ENCODE data around the gene OR10A5. TPM values are rescaled to one million over a fixed set of nuclear protein-coding genes. Genes with fewer than 3 reads are reported as not detected.

Gene OR10A5
- total RNA-seq, 5 donors from 2014 or later (not counting 1 experiment from before 2014, with no cell fraction given) = not detected

DNA sequence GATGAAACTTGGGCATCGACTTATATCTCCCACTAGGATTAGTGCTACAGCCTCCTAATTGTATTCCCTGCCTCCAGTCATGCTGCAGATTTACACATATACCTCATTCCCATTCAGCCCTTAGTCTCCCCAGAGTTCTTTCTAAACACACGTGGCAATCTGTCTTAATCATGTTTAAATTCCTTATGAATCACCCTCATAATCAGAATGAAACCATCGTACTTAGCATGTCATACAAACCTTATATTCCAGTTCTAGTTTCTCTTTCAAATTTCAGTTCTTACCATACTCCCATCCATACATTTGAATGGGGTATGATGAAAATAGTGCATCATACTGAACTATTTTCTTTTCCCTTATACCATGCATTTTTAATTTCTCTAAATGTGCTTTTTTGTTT lies 11.4 kb downstream of the OR10A5 start:
- Mint-ChIP-seq H3K36me3 (no peaks in the 10 kb centered on the region), H3K4me3 (no peak overlapping the region)
- ATAC-seq (replicated peaks in 1 of 4) = no peak

DNA sequence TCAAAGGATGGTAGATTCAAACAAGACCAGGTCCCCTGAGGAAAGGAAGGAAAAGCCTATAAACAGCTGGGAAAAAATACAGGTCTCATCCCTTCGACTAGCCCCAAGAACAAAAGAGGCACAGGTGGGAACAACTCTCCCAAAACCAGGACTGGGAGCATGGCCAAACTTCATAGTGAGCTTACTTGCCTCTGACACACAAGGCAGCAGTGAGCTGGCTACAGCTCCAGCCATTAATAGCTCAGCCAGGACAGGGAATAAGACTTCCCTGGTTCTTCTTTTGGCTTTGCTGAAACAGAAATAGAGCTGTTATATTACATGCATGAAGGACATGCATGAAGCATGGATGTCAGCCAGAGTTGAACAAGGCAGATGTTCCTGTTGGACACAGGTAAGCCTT lies 17.5 kb downstream of the OR10A5 start, which contains the start of gene OR10A2:
Gene OR10A2, plus strand, starts transcription at position 97 of the 400 bp plus-strand sequence. CDS start 6,698 bp downstream, outside the sequence.
- H3K9me3 Mint-ChIP-seq = peaks cover 0 to 7% (median 6%) of the 10 kb centered on the region in 3 donors
- Histone ChIP-seq H3K9me3 (no peaks in the 10 kb centered on the region), H3K4me1 (ENCODE audit: control insufficient read depth in 1 of 2, extremely low read depth in 1 of 2, insufficient read depth in 2 of 2, low read length in 2 of 2) (no peaks in the 10 kb centered on the region), H3K27ac (ENCODE audit: low read length) (no peak within 1 kb of the TSS), H3K36me3 (ENCODE audit: control insufficient read depth in 2 of 2, extremely low read depth in 1 of 2, insufficient read depth in 1 of 2, low read length in 1 of 2) (no peaks in the 10 kb centered on the region), H3K27me3 (replicated peaks in 1 of 2; ENCODE audit: control insufficient read depth in 2 of 2, extremely low read depth in 1 of 2, insufficient read depth in 2 of 2, low read length in 1 of 2) (no peaks in the 10 kb centered on the region), H3K4me3 (ENCODE audit: control insufficient read depth in 1 of 2, extremely low read depth in 1 of 2, low read length in 1 of 2) (no peak within 1 kb of the TSS)
- CTCF ChIA-PET = interaction anchor here in 1 of 2 donors (0.7 kb wide), 1 partner anchor 104 kb away, joined by 3 read pairs; no protein-coding TSS in a partner anchor
- POLR2A ChIA-PET = no interaction called here
- peaks cover 6 to 11% of the 10 kb centered on the region in 2 donors for H3K27me3 Mint-ChIP-seq
- H3K27ac Mint-ChIP-seq = no peak within 1 kb of the TSS
- WGBS (ENCODE audit: insufficient coverage) = no CpG with 5 or more reads among the region's 1 CpG
- no peak within 1 kb of the TSS for H3K4me3 Mint-ChIP-seq
- H3K4me1 Mint-ChIP-seq = no peaks in the 10 kb centered on the region
- no peaks in the 10 kb centered on the region for H3K36me3 Mint-ChIP-seq
- no peak for ATAC-seq (replicated peaks in 1 of 4)
- no peak for DNase-seq

More for the DNA sequence above, 11.4 kb downstream of the OR10A5 start:
- Mint-ChIP-seq H3K4me1 (no peaks in the 10 kb centered on the region), H3K27me3 (peaks cover 6 to 19% of the 10 kb centered on the region in 2 donors), H3K27ac (no peak overlapping the region), H3K9me3 (peaks cover 6 to 18% (median 12%) of the 10 kb centered on the region in 3 donors)
- 59% methylated on average over 2 of the region's 3 CpGs for WGBS (ENCODE audit: insufficient coverage)
- Histone ChIP-seq H3K4me1 (ENCODE audit: control insufficient read depth in 1 of 2, extremely low read depth in 1 of 2, insufficient read depth in 2 of 2, low read length in 2 of 2) (no peaks in the 10 kb centered on the region), H3K9me3 (no peaks in the 10 kb centered on the region), H3K4me3 (ENCODE audit: control insufficient read depth in 1 of 2, extremely low read depth in 1 of 2, low read length in 1 of 2) (no peak overlapping the region), H3K27ac (ENCODE audit: low read length) (no peak overlapping the region), H3K36me3 (ENCODE audit: control insufficient read depth in 2 of 2, extremely low read depth in 1 of 2, insufficient read depth in 1 of 2, low read length in 1 of 2) (no peaks in the 10 kb centered on the region), H3K27me3 (replicated peaks in 1 of 2; ENCODE audit: control insufficient read depth in 2 of 2, extremely low read depth in 1 of 2, insufficient read depth in 2 of 2, low read length in 1 of 2) (no peaks in the 10 kb centered on the region)
- ChIA-PET CTCF (no interaction called here), POLR2A (no interaction called here)
- DNase-seq = no peak

DNA sequence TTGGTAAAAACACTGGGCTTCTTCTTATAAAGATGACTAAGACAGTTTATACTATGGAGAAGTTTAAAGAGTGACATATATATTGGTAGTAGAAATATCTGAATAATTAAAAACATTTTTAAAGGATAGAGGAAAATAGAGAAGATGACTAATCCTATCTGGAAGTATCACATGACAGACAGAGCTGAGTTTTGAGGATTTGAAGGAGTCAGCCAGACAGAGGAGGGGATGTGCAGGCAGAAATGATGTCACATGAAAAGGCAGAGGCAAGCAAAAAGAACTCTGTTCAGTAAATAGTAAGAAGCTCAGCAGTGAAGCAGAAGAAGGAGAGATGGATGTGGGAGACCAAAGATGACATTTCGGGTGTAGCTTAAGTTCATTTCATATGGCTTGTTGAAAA lies 19.0 kb downstream of the OR10A5 start:
- Histone ChIP-seq H3K36me3 (ENCODE audit: control insufficient read depth in 2 of 2, extremely low read depth in 1 of 2, insufficient read depth in 1 of 2, low read length in 1 of 2) (no peaks in the 10 kb centered on the region), H3K27me3 (replicated peaks in 1 of 2; ENCODE audit: control insufficient read depth in 2 of 2, extremely low read depth in 1 of 2, insufficient read depth in 2 of 2, low read length in 1 of 2) (no peaks in the 10 kb centered on the region), H3K4me1 (ENCODE audit: control insufficient read depth in 1 of 2, extremely low read depth in 1 of 2, insufficient read depth in 2 of 2, low read length in 2 of 2) (no peaks in the 10 kb centered on the region), H3K4me3 (ENCODE audit: control insufficient read depth in 1 of 2, extremely low read depth in 1 of 2, low read length in 1 of 2) (no peak overlapping the region), H3K27ac (ENCODE audit: low read length) (no peak overlapping the region), H3K9me3 (no peaks in the 10 kb centered on the region)
- POLR2A ChIA-PET = interaction anchor here in 1 of 2 donors (0.7 kb wide), 1 partner anchor 977 kb away, joined by 4 read pairs; no protein-coding TSS in a partner anchor
- Mint-ChIP-seq H3K4me3 (no peak overlapping the region), H3K36me3 (no peaks in the 10 kb centered on the region), H3K27me3 (peaks cover 5 to 10% of the 10 kb centered on the region in 2 donors), H3K9me3 (peaks cover 0 to 7% (median 5%) of the 10 kb centered on the region in 3 donors), H3K4me1 (no peaks in the 10 kb centered on the region), H3K27ac (no peak overlapping the region)
- no CpG with 5 or more reads among the region's 1 CpG for WGBS (ENCODE audit: insufficient coverage)
- DNase-seq (no peak), ATAC-seq (replicated peaks in 1 of 4) (no peak)
- CTCF ChIA-PET = no interaction called here

DNA sequence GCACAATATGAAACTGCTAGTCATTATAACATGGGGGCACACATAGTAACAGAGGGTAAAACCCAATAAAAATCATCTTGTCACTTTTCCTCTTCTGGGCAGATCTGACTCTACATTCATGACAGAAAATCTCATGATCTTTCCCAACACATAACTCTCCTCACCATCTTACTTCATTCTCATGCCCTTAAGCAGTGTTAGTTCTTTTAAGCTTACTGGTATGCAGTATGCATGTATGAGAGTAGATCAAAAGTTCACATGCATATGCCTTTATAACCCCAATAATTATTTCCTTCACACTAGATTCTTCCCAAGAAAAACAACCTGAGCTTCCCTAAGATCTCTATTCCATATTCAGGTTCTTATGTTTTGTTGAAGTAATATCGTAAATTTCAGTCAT lies 25.8 kb downstream of the OR10A5 start:
- H3K4me1 ChIP-seq (ENCODE audit: control insufficient read depth in 1 of 2, extremely low read depth in 1 of 2, insufficient read depth in 2 of 2, low read length in 2 of 2) = no peaks in the 10 kb centered on the region
- ATAC-seq (replicated peaks in 1 of 4) (no peak), DNase-seq (no peak)
- H3K27ac ChIP-seq (ENCODE audit: low read length) = no peak overlapping the region
- no peaks in the 10 kb centered on the region for H3K9me3 ChIP-seq
- H3K27me3 Mint-ChIP-seq = peaks cover 2 to 11% of the 10 kb centered on the region in 2 donors
- no CpG with 5 or more reads among the region's 1 CpG for WGBS (ENCODE audit: insufficient coverage)
- ChIA-PET CTCF (no interaction called here), POLR2A (no interaction called here)
- no peaks in the 10 kb centered on the region for H3K4me1 Mint-ChIP-seq
- H3K4me3 Mint-ChIP-seq = no peak overlapping the region
- H3K27me3 ChIP-seq (replicated peaks in 1 of 2; ENCODE audit: control insufficient read depth in 2 of 2, extremely low read depth in 1 of 2, insufficient read depth in 2 of 2, low read length in 1 of 2) = peaks cover 0 to 3% of the 10 kb centered on the region in 2 experiments
- H3K9me3 Mint-ChIP-seq = no peaks in the 10 kb centered on the region
- no peaks in the 10 kb centered on the region for H3K36me3 ChIP-seq (ENCODE audit: control insufficient read depth in 2 of 2, extremely low read depth in 1 of 2, insufficient read depth in 1 of 2, low read length in 1 of 2)
- H3K27ac Mint-ChIP-seq = no peak overlapping the region
- no peak overlapping the region for H3K4me3 ChIP-seq (ENCODE audit: control insufficient read depth in 1 of 2, extremely low read depth in 1 of 2, low read length in 1 of 2)
- no peaks in the 10 kb centered on the region for H3K36me3 Mint-ChIP-seq

DNA sequence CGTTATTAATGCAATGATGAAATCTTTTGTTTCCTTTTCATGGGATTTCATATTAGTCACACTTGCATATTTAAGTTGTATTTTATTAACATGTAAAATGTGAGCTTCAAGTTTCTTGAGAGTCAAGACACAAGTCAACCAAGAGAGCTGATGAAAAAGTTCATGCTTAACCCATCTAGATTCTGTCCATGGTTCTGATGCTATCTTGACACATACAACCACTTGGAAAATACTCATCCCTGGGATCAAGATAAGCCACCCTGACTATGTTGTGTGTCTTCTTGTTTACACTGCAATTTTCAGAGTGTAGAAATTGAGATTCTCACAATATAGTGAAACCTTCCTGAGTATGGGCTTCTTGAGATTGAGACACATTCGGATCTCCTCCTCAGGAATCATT lies 30.3 kb downstream of the OR10A5 start:
- H3K36me3 Mint-ChIP-seq = no peaks in the 10 kb centered on the region
- H3K4me3 ChIP-seq (ENCODE audit: control insufficient read depth in 1 of 2, extremely low read depth in 1 of 2, low read length in 1 of 2) = no peak overlapping the region
- 100% methylated on average over 1 of the region's 2 CpGs for WGBS (ENCODE audit: insufficient coverage)
- ATAC-seq (replicated peaks in 1 of 4) (no peak), DNase-seq (no peak)
- H3K4me3 Mint-ChIP-seq = no peak overlapping the region
- CTCF ChIA-PET = no interaction called here
- H3K27me3 Mint-ChIP-seq = peaks cover 7 to 11% of the 10 kb centered on the region in 2 donors
- H3K27me3 ChIP-seq (replicated peaks in 1 of 2; ENCODE audit: control insufficient read depth in 2 of 2, extremely low read depth in 1 of 2, insufficient read depth in 2 of 2, low read length in 1 of 2) = peaks cover 0 to 9% of the 10 kb centered on the region in 2 experiments
- POLR2A ChIA-PET = no interaction called here
- H3K36me3 ChIP-seq (ENCODE audit: control insufficient read depth in 2 of 2, extremely low read depth in 1 of 2, insufficient read depth in 1 of 2, low read length in 1 of 2) = no peaks in the 10 kb centered on the region
- no peaks in the 10 kb centered on the region for H3K9me3 Mint-ChIP-seq
- no peaks in the 10 kb centered on the region for H3K9me3 ChIP-seq
- no peak overlapping the region for H3K27ac Mint-ChIP-seq
- H3K27ac ChIP-seq (ENCODE audit: low read length) = no peak overlapping the region
- no peaks in the 10 kb centered on the region for H3K4me1 Mint-ChIP-seq
- H3K4me1 ChIP-seq (ENCODE audit: control insufficient read depth in 1 of 2, extremely low read depth in 1 of 2, insufficient read depth in 2 of 2, low read length in 2 of 2) = no peaks in the 10 kb centered on the region

DNA sequence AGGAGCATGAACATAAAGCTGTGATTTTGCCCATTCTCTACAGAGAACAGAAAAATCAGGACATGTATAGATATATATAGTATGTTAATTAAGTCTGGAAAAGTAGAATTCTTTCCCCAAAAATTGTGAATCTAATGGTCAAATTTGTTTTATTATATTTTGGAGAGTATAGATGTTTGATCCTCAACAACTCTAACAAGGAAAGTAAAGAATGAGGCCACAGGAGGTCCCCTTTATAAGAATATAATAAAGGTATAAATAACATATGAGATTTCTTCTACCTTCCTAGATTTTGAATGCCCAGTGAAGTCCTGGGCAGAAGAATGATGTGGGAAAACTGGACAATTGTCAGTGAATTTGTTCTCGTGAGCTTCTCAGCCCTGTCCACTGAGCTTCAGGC lies 30.8 kb downstream of the OR10A5 start, which contains the start of gene OR10A4:
Gene OR10A4, plus strand, starts transcription at position 301 of the 400 bp plus-strand sequence. Its CDS starts 23 bp downstream, at position 324.
- ATAC-seq (replicated peaks in 1 of 4) (no peak), DNase-seq (no peak)
- H3K36me3 Mint-ChIP-seq = no peaks in the 10 kb centered on the region
- WGBS (ENCODE audit: insufficient coverage) = 67% methylated on average over 1 of the region's 1 CpG
- ChIA-PET POLR2A (no interaction called here), CTCF (interaction anchor here in 1 of 2 donors (0.5 kb wide), 1 partner anchor 309 kb away, joined by 4 read pairs; no protein-coding TSS in a partner anchor)
- no peak within 1 kb of the TSS for H3K27ac ChIP-seq (ENCODE audit: low read length)
- H3K4me1 Mint-ChIP-seq = no peaks in the 10 kb centered on the region
- no peak within 1 kb of the TSS for H3K27ac Mint-ChIP-seq
- H3K36me3 ChIP-seq (ENCODE audit: control insufficient read depth in 2 of 2, extremely low read depth in 1 of 2, insufficient read depth in 1 of 2, low read length in 1 of 2) = no peaks in the 10 kb centered on the region
- no peaks in the 10 kb centered on the region for H3K9me3 Mint-ChIP-seq
- H3K27me3 Mint-ChIP-seq = peaks cover 5 to 13% of the 10 kb centered on the region in 2 donors
- H3K4me1 ChIP-seq (ENCODE audit: control insufficient read depth in 1 of 2, extremely low read depth in 1 of 2, insufficient read depth in 2 of 2, low read length in 2 of 2) = no peaks in the 10 kb centered on the region
- H3K4me3 Mint-ChIP-seq = no peak within 1 kb of the TSS
- no peak within 1 kb of the TSS for H3K4me3 ChIP-seq (ENCODE audit: control insufficient read depth in 1 of 2, extremely low read depth in 1 of 2, low read length in 1 of 2)
- H3K27me3 ChIP-seq (replicated peaks in 1 of 2; ENCODE audit: control insufficient read depth in 2 of 2, extremely low read depth in 1 of 2, insufficient read depth in 2 of 2, low read length in 1 of 2) = peaks cover 0 to 9% of the 10 kb centered on the region in 2 experiments
- no peaks in the 10 kb centered on the region for H3K9me3 ChIP-seq

Data from T-cell (primary cell).